GM13976 (cell line): ENCODE results near the gene STXBP6.

Experiments
- DNase-seq: peaks from one replicate; pipeline ENCODE4 v3.0.0; 2012; ENCODE audit warnings: low spot score
- CTCF ChIP-seq: IDR thresholded peaks from 2 replicates; pipeline ENCODE4 v1.5.1; 2012; ENCODE audit warnings: borderline replicate concordance, mild to moderate bottlenecking; ENCODE audit not compliant: insufficient read depth; ENCODE audit errors: extremely low read depth, missing control alignments, control extremely low read depth
- in situ Hi-C: fragments of 300-500 bp; cut with MboI; formaldehyde crosslinking; loops from one replicate; pipeline ENCODE4 v1.12.0; 2022; ENCODE audit warnings: low sequenced_read_pairs, mixed read lengths, inconsistent platforms; ENCODE audit not compliant: unreplicated experiment

Gene STXBP6

GRCh38 chr14:24818058-24818822 lies 231.7 kb downstream of the STXBP6 start:
- in situ Hi-C loops = loop anchor here (25.0 kb wide), 1 partner anchor 319 kb away; no protein-coding TSS in a partner anchor
- no peak for DNase-seq
- TF ChIP-seq CTCF = no peak

DNA sequence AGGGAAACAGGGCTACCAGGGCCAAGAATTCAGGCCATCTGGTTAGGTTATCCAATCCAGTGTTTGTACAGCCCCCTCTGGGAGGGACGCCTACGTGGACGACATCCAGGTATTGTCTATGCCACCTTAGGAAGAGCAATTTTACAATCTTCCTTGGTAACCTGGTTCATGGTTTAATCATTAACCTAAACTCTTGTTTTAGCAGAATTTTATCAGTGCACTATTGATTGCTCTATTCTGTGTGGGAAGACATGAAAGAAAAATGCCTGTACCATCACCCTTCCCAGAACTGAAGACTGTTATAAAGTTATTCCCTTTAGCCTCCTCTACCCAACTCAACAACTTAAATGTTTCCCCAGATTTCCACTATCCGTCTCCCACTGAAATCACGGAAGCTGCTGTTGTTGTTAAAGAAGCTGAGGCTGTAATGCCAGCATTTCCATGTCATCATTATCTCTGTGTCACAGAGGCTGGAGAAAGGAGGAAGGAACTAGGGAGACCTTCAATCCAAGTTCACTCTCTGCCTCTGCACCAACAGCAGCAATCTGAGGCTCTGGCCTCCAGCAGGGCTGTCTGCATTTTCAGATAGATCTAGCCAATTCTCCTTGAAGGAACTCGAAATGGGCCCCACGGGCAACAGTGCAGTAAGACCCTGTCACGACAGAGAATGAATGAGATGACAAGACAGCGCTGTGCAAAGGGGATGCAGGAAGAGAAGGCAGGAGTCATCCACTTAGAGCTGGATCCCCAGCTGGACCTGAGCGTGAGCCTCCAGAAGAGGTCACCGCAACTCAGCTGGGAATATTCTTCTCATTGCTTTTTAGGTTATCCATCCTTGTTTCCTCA lies 232.5 kb downstream of the STXBP6 start:
- TF ChIP-seq CTCF = peak; percentile 12
- no peak for DNase-seq
- in situ Hi-C loops = loop anchor here (25.0 kb wide), 1 partner anchor 320 kb away; no protein-coding TSS in a partner anchor

DNA sequence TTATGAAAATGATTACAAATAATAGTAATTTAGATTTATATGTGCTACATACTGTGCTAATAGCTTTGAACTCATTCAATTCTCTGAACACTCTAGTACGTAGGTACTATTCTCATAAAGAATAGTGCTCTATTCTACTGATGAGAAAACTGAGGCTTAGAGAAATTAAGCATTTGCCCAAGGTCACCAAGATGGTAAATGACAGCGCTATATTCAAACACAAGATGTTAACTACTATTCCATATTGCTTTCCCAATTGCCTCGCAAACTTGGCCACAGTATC lies 233.1 kb downstream of the STXBP6 start:
- DNase-seq = no peak
- TF ChIP-seq CTCF = no peak
- in situ Hi-C loops = loop anchor here (25.0 kb wide), 1 partner anchor 320 kb away; no protein-coding TSS in a partner anchor

- in situ Hi-C loops = loop anchor here (25.0 kb wide), 1 partner anchor 321 kb away; no protein-coding TSS in a partner anchor
- no peak for DNase-seq
These were observed 233.7 kb downstream of the STXBP6 start for GRCh38 chr14:24816011-24816928.

GRCh38 chr14:24815543-24815942 lies 234.4 kb downstream of the STXBP6 start:
- in situ Hi-C loops = loop anchor here (25.0 kb wide), 1 partner anchor 322 kb away; no protein-coding TSS in a partner anchor
- TF ChIP-seq CTCF = no peak
- DNase-seq = no peak

More at GRCh38 chr14:24816011-24816928, 233.7 kb downstream of the STXBP6 start:
- no peak for TF ChIP-seq CTCF

DNA sequence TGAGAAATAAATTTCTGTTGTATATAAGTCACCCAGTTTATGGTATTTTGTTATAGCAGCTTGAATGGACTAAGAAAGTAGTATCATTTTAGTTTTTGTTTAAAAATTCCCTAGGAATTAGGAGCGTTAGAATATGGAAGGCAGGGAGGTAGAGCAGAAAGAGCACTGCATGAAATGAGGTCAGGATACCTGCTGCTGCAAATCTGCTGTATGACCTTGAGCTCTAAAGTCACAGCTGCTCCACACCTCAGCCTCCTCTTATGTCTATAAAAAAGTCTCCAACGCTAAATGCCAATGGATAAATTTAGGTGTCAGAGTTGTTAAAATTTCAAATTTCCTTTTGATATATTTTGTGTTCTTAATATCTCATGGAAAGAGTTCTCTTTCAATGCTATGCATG lies 235.0 kb downstream of the STXBP6 start:
- in situ Hi-C loops = loop anchor here (25.0 kb wide), 1 partner anchor 322 kb away; no protein-coding TSS in a partner anchor
- TF ChIP-seq CTCF = no peak
- DNase-seq = no peak
